CD4-positive, alpha-beta T cell (primary cell): ENCODE data around the gene HDC. TPM values are rescaled to one million over a fixed set of nuclear protein-coding genes. Genes with fewer than 3 reads are reported as not detected.

Experiments used
- ATAC-seq: fragments of 200-7000 bp; cut with Tn5 transposase; one replicate; pipeline ENCODE4 v1.10.0; 2022; ENCODE audit warnings: mild to moderate bottlenecking; ENCODE audit not compliant: poor library complexity
- CTCF ChIA-PET: fragments of 350-600 bp; sonication (Branson Sonifier 250); formaldehyde crosslinking; loops from one replicate; lab custom pipeline; 2021; ENCODE audit warnings: antibody characterized with exemption, inconsistent platforms; lab: Charles Lee
- POLR2A ChIA-PET: fragments of 350-600 bp; sonication (Branson Sonifier 250); formaldehyde crosslinking; loops from one replicate; lab custom pipeline; 2021; ENCODE audit warnings: antibody characterized with exemption, inconsistent platforms; lab: Charles Lee
- DNase-seq, 14 experiments: peaks; one replicate each; pipeline ENCODE4 v3.0.0-alpha.2; 2013 to 2020; ENCODE audit warnings: mixed read lengths in 2 of 14
- H3K27ac ChIP-seq, 2 donors: one replicate each; pipeline versions ENCODE4 v1.5.1 to v1.7.0; 2013; ENCODE audit warnings: low read length in 2 of 2, low read depth in 1 of 2, mild to moderate bottlenecking in 1 of 2
- H3K27me3 ChIP-seq, 2 experiments: 1 replicate in 1 of 2; 2 replicates in 1 of 2; pipeline versions ENCODE4 v1.6.1 to v1.7.0; 2013; ENCODE audit warnings: low read length in 2 of 2, control low read depth in 1 of 2, mild to moderate bottlenecking in 1 of 2, moderate library complexity in 1 of 2; ENCODE audit not compliant: insufficient read depth in 2 of 2, control insufficient read depth in 1 of 2
- H3K36me3 ChIP-seq: one replicate; pipeline ENCODE4 v1.6.1; 2013; ENCODE audit warnings: low read length, control low read depth; ENCODE audit not compliant: insufficient read depth
- H3K4me1 ChIP-seq: one replicate; pipeline ENCODE4 v1.6.1; 2013; ENCODE audit warnings: low read length, control low read depth; ENCODE audit not compliant: insufficient read depth
- H3K4me3 ChIP-seq: one replicate; pipeline ENCODE4 v1.5.1; 2013; ENCODE audit warnings: mild to moderate bottlenecking, low read length, moderate library complexity
- H3K9me3 ChIP-seq, 2 experiments: 1 replicate in 1 of 2; 2 replicates in 1 of 2; pipeline versions ENCODE4 v1.6.1 to v1.7.0; 2013; ENCODE audit warnings: low read length in 2 of 2, mild to moderate bottlenecking in 2 of 2, control low read depth in 1 of 2, moderate library complexity in 1 of 2; ENCODE audit not compliant: control insufficient read depth in 1 of 2, insufficient read depth in 1 of 2
- H3K27ac Mint-ChIP-seq: one replicate; pipeline ENCODE4 v1.8.0; 2020; ENCODE audit warnings: mixed read lengths
- H3K27me3 Mint-ChIP-seq: one replicate; pipeline ENCODE4 v1.8.0; 2021; ENCODE audit warnings: mixed read lengths
- H3K36me3 Mint-ChIP-seq: one replicate; pipeline ENCODE4 v1.8.0; 2021; ENCODE audit warnings: low read depth, mixed read lengths
- H3K4me1 Mint-ChIP-seq: one replicate; pipeline ENCODE4 v1.8.0; 2021; ENCODE audit warnings: low read depth, mixed read lengths
- H3K4me3 Mint-ChIP-seq: one replicate; pipeline ENCODE4 v1.8.0; 2020; ENCODE audit warnings: mild to moderate bottlenecking, mixed read lengths
- H3K9me3 Mint-ChIP-seq: one replicate; pipeline ENCODE4 v1.8.0; 2020; ENCODE audit warnings: mixed read lengths
- CTCF ChIP-seq: fragments of 200-600 bp; IDR thresholded peaks from one replicate; pipeline ENCODE4 v1.8.0; 2022; ENCODE audit warnings: antibody characterized with exemption, mild to moderate bottlenecking
- intact Hi-C, 2 experiments: fragments of 100-400 bp; cut with DNase I in 1 of 2; cut with micrococcal nuclease in 1 of 2; formaldehyde crosslinking; loops; one replicate each; pipeline versions ENCODE4 v1.15.1 to v1.9.0; 2023 to 2025; cut with DNase I, micrococcal nuclease
- total RNA-seq, 174 experiments: library from RNA in 2 of 174; stranded (reverse) in 2 of 174; gene quantifications; one replicate each; pipeline ENCODE4 v1.2.3 and lab custom pipeline; 2021 to 2026

HDC gene
- total RNA-seq, 2 experiments from 2014 or later = 0.08 TPM; not detected in 1

- Histone ChIP-seq H3K36me3 (no peaks in the 10 kb centered on the region), H3K4me3 (no peak overlapping the region), H3K9me3 (no peaks in the 10 kb centered on the region), H3K4me1 (no peaks in the 10 kb centered on the region), H3K27ac (no peak overlapping the region), H3K27me3 (no peaks in the 10 kb centered on the region)
- CTCF ChIA-PET = no interaction called here
- DNase-seq = no peak
- POLR2A ChIA-PET = no interaction called here
- H3K9me3 Mint-ChIP-seq = no peaks in the 10 kb centered on the region
- no peaks in the 10 kb centered on the region for H3K4me1 Mint-ChIP-seq
- TF ChIP-seq CTCF = no peak
- no peaks in the 10 kb centered on the region for H3K36me3 Mint-ChIP-seq
- no peak overlapping the region for H3K27ac Mint-ChIP-seq
- H3K4me3 Mint-ChIP-seq = no peak overlapping the region
- H3K27me3 Mint-ChIP-seq = no peaks in the 10 kb centered on the region
- ATAC-seq = no peak
- intact Hi-C loops = no loop called here
Observed at GRCh38 chr15:50227076-50227475, 38.5 kb downstream of the HDC start.

- Mint-ChIP-seq H3K36me3 (no peaks in the 10 kb centered on the region), H3K27me3 (no peaks in the 10 kb centered on the region), H3K27ac (no peak overlapping the region), H3K4me1 (no peaks in the 10 kb centered on the region), H3K9me3 (no peaks in the 10 kb centered on the region), H3K4me3 (no peak overlapping the region)
- no peaks in the 10 kb centered on the region for H3K4me1 ChIP-seq
- ChIA-PET POLR2A (no interaction called here), CTCF (no interaction called here)
- H3K27ac ChIP-seq = no peak overlapping the region
- DNase-seq (no peak), ATAC-seq (no peak)
- TF ChIP-seq CTCF = no peak
- H3K9me3 ChIP-seq = no peaks in the 10 kb centered on the region
- no peaks in the 10 kb centered on the region for H3K27me3 ChIP-seq
- H3K4me3 ChIP-seq = no peak overlapping the region
- H3K36me3 ChIP-seq = no peaks in the 10 kb centered on the region
- intact Hi-C loops = no loop called here
Observed at GRCh38 chr15:50225938-50226337, 39.6 kb downstream of the HDC start.

- Histone ChIP-seq H3K27me3 (no peaks in the 10 kb centered on the region), H3K4me1 (no peaks in the 10 kb centered on the region), H3K9me3 (no peaks in the 10 kb centered on the region), H3K36me3 (no peaks in the 10 kb centered on the region), H3K27ac (no peak overlapping the region), H3K4me3 (no peak overlapping the region)
- Mint-ChIP-seq H3K4me3 (no peak overlapping the region), H3K27me3 (no peaks in the 10 kb centered on the region), H3K27ac (no peak overlapping the region), H3K4me1 (no peaks in the 10 kb centered on the region), H3K9me3 (no peaks in the 10 kb centered on the region), H3K36me3 (no peaks in the 10 kb centered on the region)
- ChIA-PET POLR2A (no interaction called here), CTCF (no interaction called here)
- intact Hi-C loops = no loop called here
- no peak for DNase-seq
- ATAC-seq = no peak
- TF ChIP-seq CTCF = no peak
Observed at GRCh38 chr15:50225057-50225456, 40.5 kb downstream of the HDC start.
